LNCAP (cell line): ENCODE data around the gene TLE4.

Experiments used
- TF ChIP-seq, protein P1 (sequence below): fragments of 450-650 bp; IDR thresholded peaks from 2 replicates; pipeline ENCODE4 v1.5.1; 2017; ENCODE audit warnings: mild to moderate bottlenecking

Gene TLE4

DNA sequence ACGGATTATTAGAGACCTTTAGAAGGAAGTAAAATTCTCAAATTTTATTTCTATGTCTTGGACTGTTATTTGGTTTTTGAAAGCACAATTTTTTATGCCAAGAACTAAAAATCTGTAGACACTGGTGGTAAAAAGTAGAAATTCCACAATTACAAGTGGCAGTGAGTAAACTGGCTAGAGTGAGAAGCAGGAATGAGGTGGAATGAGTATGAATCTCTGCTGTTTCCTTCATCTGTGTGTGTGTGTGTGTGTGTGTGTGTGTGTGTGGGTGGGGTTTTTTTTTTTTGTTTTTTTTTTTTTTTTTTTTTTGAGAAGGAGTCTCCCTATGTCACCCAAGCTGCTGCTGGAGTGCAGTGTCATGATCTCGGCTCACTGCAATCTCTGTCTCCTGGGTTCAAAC lies 94.2 kb downstream of the TLE4 start:
- TF ChIP-seq, protein P1, sequence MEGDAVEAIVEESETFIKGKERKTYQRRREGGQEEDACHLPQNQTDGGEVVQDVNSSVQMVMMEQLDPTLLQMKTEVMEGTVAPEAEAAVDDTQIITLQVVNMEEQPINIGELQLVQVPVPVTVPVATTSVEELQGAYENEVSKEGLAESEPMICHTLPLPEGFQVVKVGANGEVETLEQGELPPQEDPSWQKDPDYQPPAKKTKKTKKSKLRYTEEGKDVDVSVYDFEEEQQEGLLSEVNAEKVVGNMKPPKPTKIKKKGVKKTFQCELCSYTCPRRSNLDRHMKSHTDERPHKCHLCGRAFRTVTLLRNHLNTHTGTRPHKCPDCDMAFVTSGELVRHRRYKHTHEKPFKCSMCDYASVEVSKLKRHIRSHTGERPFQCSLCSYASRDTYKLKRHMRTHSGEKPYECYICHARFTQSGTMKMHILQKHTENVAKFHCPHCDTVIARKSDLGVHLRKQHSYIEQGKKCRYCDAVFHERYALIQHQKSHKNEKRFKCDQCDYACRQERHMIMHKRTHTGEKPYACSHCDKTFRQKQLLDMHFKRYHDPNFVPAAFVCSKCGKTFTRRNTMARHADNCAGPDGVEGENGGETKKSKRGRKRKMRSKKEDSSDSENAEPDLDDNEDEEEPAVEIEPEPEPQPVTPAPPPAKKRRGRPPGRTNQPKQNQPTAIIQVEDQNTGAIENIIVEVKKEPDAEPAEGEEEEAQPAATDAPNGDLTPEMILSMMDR = no peak

- TF ChIP-seq, protein P1 = no peak
These were observed 95.4 kb downstream of the TLE4 start for GRCh38 chr9:79667120-79667519.

GRCh38 chr9:79667817-79668436 lies 96.2 kb downstream of the TLE4 start:
- TF ChIP-seq, protein P1 = no peak

GRCh38 chr9:79668956-79669355 lies 97.2 kb downstream of the TLE4 start:
- TF ChIP-seq, protein P1 = no peak

DNA sequence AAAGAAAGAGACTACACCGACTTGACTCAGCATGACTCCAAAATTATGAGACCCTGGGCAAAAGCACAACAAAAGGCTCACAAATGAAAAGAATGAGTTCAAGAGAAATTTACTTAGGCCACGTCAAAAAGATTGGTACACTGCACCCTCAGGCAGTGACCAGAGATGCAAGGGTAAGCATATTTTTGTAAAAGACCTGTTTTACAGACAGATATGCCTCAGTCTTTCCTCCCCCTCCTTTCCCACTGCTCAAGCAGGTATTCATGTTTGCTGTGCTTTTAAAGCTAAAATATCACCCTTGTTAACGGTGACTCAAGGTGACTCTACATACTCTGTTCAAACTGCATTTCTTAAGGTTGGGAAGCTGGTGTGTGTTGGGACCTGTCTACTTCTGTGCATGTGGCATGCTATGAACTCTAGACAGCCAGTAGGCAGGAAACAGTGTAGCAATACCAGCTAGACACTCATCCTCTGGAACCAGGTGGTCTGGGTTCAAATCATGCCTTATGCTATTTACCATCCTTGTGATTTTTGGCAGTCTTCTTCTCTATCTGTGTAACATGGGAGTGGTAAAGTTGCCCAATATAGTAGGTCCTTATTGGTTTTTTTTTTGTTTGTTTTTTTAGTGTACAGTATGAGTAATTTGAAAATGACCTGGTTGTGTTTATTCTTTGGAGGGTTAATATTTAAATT lies 98.7 kb downstream of the TLE4 start:
- TF ChIP-seq, protein P1 = no peak

DNA sequence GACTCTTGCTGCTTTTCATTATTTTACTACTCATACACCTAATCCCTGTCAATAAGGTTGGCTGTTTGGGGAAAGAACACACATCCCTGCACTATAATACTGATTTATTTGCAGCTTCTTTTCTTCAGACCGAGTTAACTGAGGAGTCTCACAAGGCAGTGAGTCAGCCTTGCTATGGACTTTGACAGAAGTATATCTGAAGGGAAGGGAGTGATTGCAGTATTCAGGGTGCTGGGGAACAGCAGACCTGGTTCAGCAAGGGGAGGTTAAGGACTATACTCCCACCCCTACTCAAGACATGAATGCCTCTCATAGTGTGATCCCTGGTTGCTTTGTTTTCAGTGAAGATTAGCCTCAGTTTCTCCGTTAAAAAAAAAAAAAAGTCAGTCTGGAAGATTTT lies 99.8 kb downstream of the TLE4 start:
- TF ChIP-seq, protein P1 = no peak

- TF ChIP-seq, protein P1 = no peak
These were observed 100.5 kb downstream of the TLE4 start for GRCh38 chr9:79672236-79672635.
